H9 (cell line): ENCODE results near the gene SEMA4C. TPM values are rescaled to one million over a fixed set of nuclear protein-coding genes. Genes with fewer than 3 reads are reported as not detected.
A peak's percentile ranks its signal among the peaks of the same experiment; 100 is the strongest.

Source experiments
- DNase-seq: peaks from one replicate; pipeline ENCODE4 v3.0.0-alpha.2; 2017
- H2AFZ ChIP-seq: one replicate; pipeline ENCODE4 v1.6.1; 2013; ENCODE audit warnings: mild to moderate bottlenecking, low read length, control low read depth, moderate library complexity
- H2AK5ac ChIP-seq: 2 replicates; pipeline ENCODE4 v1.6.1; 2013; ENCODE audit warnings: low read length, control low read depth, mixed read lengths; ENCODE audit not compliant: insufficient read length
- H2BK120ac ChIP-seq: one replicate; pipeline ENCODE4 v1.6.1; 2013; ENCODE audit warnings: low read depth, mild to moderate bottlenecking, low read length, control low read depth, inconsistent platforms; ENCODE audit not compliant: poor library complexity, severe bottlenecking
- H2BK12ac ChIP-seq: 2 replicates; pipeline ENCODE4 v1.6.1; 2013; ENCODE audit warnings: low read length, control low read depth, mixed read lengths, low read depth; ENCODE audit not compliant: insufficient read length
- H2BK15ac ChIP-seq: 2 replicates; pipeline ENCODE4 v1.6.1; 2013; ENCODE audit warnings: low read depth, low read length, control low read depth
- H2BK20ac ChIP-seq: one replicate; pipeline ENCODE4 v1.6.1; 2013; ENCODE audit warnings: low read depth, mild to moderate bottlenecking, low read length, control low read depth, inconsistent platforms; ENCODE audit not compliant: poor library complexity, severe bottlenecking
- H2BK5ac ChIP-seq: 2 replicates; pipeline ENCODE4 v1.6.1; 2013; ENCODE audit warnings: low read length, control low read depth, mixed read lengths; ENCODE audit not compliant: insufficient read length
- H3K14ac ChIP-seq: 2 replicates; pipeline ENCODE4 v1.6.1; 2013; ENCODE audit warnings: low read length, control low read depth; ENCODE audit not compliant: insufficient read depth
- H3K18ac ChIP-seq: 2 replicates; pipeline ENCODE4 v1.6.1; 2013; ENCODE audit warnings: low read depth, mild to moderate bottlenecking, mixed read lengths, low read length, control low read depth; ENCODE audit not compliant: insufficient read length
- H3K23ac ChIP-seq: 2 replicates; pipeline ENCODE4 v1.6.1; 2013; ENCODE audit warnings: low read length, control low read depth, mixed read lengths, low read depth; ENCODE audit not compliant: insufficient read length
- H3K23me2 ChIP-seq: 2 replicates; pipeline ENCODE4 v1.6.1; 2013; ENCODE audit warnings: low read depth, mild to moderate bottlenecking, mixed read lengths, low read length, control low read depth; ENCODE audit not compliant: insufficient read length, poor library complexity, severe bottlenecking
- H3K27ac ChIP-seq: 2 replicates; pipeline ENCODE4 v1.5.1; 2013; ENCODE audit warnings: low read length, control low read depth, mixed read lengths, low read depth; ENCODE audit not compliant: insufficient read length
- H3K27me3 ChIP-seq: 2 replicates; pipeline ENCODE4 v1.6.1; 2013; ENCODE audit warnings: low read length, control low read depth, inconsistent platforms; ENCODE audit not compliant: insufficient read depth
- H3K4ac ChIP-seq: 2 replicates; pipeline ENCODE4 v1.6.1; 2013; ENCODE audit warnings: low read depth, mild to moderate bottlenecking, control low read depth, inconsistent platforms, low read length, moderate library complexity
- H3K4me1 ChIP-seq: 2 replicates; pipeline ENCODE4 v1.6.1; 2013; ENCODE audit warnings: low read length, control low read depth, inconsistent platforms; ENCODE audit not compliant: insufficient read depth
- H3K4me2 ChIP-seq: 2 replicates; pipeline ENCODE4 v1.6.1; 2013; ENCODE audit warnings: low read length, control low read depth, mixed read lengths; ENCODE audit not compliant: insufficient read length, insufficient read depth
- H3K56ac ChIP-seq: 2 replicates; pipeline ENCODE4 v1.6.1; 2013; ENCODE audit warnings: low read depth, mild to moderate bottlenecking, mixed read lengths, low read length, control low read depth; ENCODE audit not compliant: insufficient read length
- H3K79me1 ChIP-seq: 2 replicates; pipeline ENCODE4 v1.6.1; 2013; ENCODE audit warnings: low read depth, mild to moderate bottlenecking, moderate library complexity, low read length, control low read depth, inconsistent platforms; ENCODE audit not compliant: insufficient read depth, poor library complexity, severe bottlenecking
- H3K79me2 ChIP-seq: 2 replicates; pipeline ENCODE4 v1.6.1; 2013; ENCODE audit warnings: low read length, control low read depth, inconsistent platforms; ENCODE audit not compliant: insufficient read depth
- H3K9ac ChIP-seq: 2 replicates; pipeline ENCODE4 v1.6.1; 2013; ENCODE audit warnings: low read length, control low read depth, mixed read lengths; ENCODE audit not compliant: insufficient read length; ENCODE audit errors: extremely low read depth
- H3K9me3 ChIP-seq: one replicate; pipeline ENCODE4 v1.6.1; 2013; ENCODE audit warnings: low read depth, low read length, inconsistent platforms; ENCODE audit not compliant: control insufficient read depth
- H3T11ph ChIP-seq: one replicate; pipeline ENCODE4 v1.6.1; 2013; ENCODE audit warnings: mild to moderate bottlenecking, low read length, control low read depth, inconsistent platforms
- H4K20me1 ChIP-seq: one replicate; pipeline ENCODE4 v1.6.1; 2013; ENCODE audit not compliant: control insufficient read depth, insufficient read length, insufficient read depth
- H4K5ac ChIP-seq: 2 replicates; pipeline ENCODE4 v1.6.1; 2013; ENCODE audit warnings: low read depth, mild to moderate bottlenecking, mixed read lengths, low read length, control low read depth; ENCODE audit not compliant: insufficient read length
- H4K8ac ChIP-seq: replicated peaks from 2 replicates; pipeline ENCODE4 v1.6.1; 2013; ENCODE audit warnings: low read length, control low read depth, mixed read lengths, low read depth; ENCODE audit not compliant: insufficient read length
- H4K91ac ChIP-seq: 2 replicates; pipeline ENCODE4 v1.6.1; 2013; ENCODE audit warnings: low read depth, mild to moderate bottlenecking, moderate library complexity, mixed read lengths, low read length, control low read depth; ENCODE audit not compliant: insufficient read length
- H3K27ac Mint-ChIP-seq, 3 experiments: 2 replicates in 2 of 3; 3 replicates in 1 of 3; pipeline ENCODE4 v1.8.0; 2020 to 2021; ENCODE audit warnings: mixed read lengths in 3 of 3, mild to moderate bottlenecking in 1 of 3, moderate library complexity in 1 of 3
- H3K27me3 Mint-ChIP-seq: 2 replicates; pipeline ENCODE4 v1.8.0; 2021; ENCODE audit warnings: low read depth, mild to moderate bottlenecking, moderate library complexity, mixed read lengths
- H3K36me3 Mint-ChIP-seq, 3 experiments: 2 replicates in 2 of 3; 3 replicates in 1 of 3; pipeline ENCODE4 v1.8.0; 2020 to 2021; ENCODE audit warnings: low read depth in 3 of 3, mixed read lengths in 3 of 3; ENCODE audit not compliant: insufficient read depth in 1 of 3
- H3K4me1 Mint-ChIP-seq, 2 experiments: 2 replicates each; pipeline ENCODE4 v1.8.0; 2020; ENCODE audit warnings: mixed read lengths in 2 of 2
- H3K4me3 Mint-ChIP-seq, 2 experiments: 2 replicates in 1 of 2; 3 replicates in 1 of 2; pipeline ENCODE4 v1.8.0; 2020 to 2021; ENCODE audit warnings: mild to moderate bottlenecking in 2 of 2, mixed read lengths in 2 of 2, moderate library complexity in 1 of 2
- H3K9me3 Mint-ChIP-seq, 2 experiments: 2 replicates in 1 of 2; 3 replicates in 1 of 2; pipeline ENCODE4 v1.8.0; 2020; ENCODE audit warnings: mild to moderate bottlenecking in 2 of 2, mixed read lengths in 2 of 2, moderate library complexity in 1 of 2
- WGBS: extraction: QIAGEN DNeasy Blood & Tissue Kit; methylation state at CpG from one replicate; pipeline ENCODE4 v1.1.7; 2013; ENCODE audit warnings: missing lambda C conversion rate, low lambda C conversion rate, mixed read lengths; ENCODE audit not compliant: insufficient read length; ENCODE audit errors: extremely low coverage; 5-methylcytosine and 5-hydroxymethylcytosine counted together
- total RNA-seq: library from RNA; stranded (reverse); gene quantifications from 2 replicates; pipeline ENCODE4 v1.2.1, GENCODE V29; 2021
- TF ChIP-seq, protein P1 (sequence below): fragments of 200-600 bp; sonication (generic); conservative IDR thresholded peaks from 3 replicates; pipeline ENCODE4 v1.8.0; 2021; ENCODE audit warnings: antibody characterized with exemption, mild to moderate bottlenecking

SEMA4C gene
- total RNA-seq, 1 experiment from 2014 or later: 81.6 TPM

- H3K9me3 ChIP-seq: no peaks in the 10 kb centered on the region
- no peaks in the 10 kb centered on the region for H3K79me1 ChIP-seq
- H3K9ac ChIP-seq: no peak overlapping the region
- no peak overlapping the region for H3K56ac ChIP-seq
- H3K79me2 ChIP-seq: no peaks in the 10 kb centered on the region
- H3K36me3 Mint-ChIP-seq: peaks cover 36 to 80% (median 68%) of the 10 kb centered on the region in 3 experiments
- H3K27ac ChIP-seq: no peak overlapping the region
- H2AK5ac ChIP-seq: no peak overlapping the region
- no peak overlapping the region for H2BK5ac ChIP-seq
- H2BK15ac ChIP-seq: no peak overlapping the region
- H3K27me3 Mint-ChIP-seq: no peaks in the 10 kb centered on the region
- no peak overlapping the region for H4K91ac ChIP-seq
- no CpG with 5 or more reads among the region's 10 CpGs for WGBS
- no peak for DNase-seq
- H3K9me3 Mint-ChIP-seq: no peaks in the 10 kb centered on the region
- no peak overlapping the region for H2BK120ac ChIP-seq
- H2BK20ac ChIP-seq: no peak overlapping the region
- H3K4me1 ChIP-seq: no peaks in the 10 kb centered on the region
- no peaks in the 10 kb centered on the region for H3K27me3 ChIP-seq
- peaks cover 21 to 22% of the 10 kb centered on the region in 2 experiments for H3K4me1 Mint-ChIP-seq
- no peak overlapping the region for H2BK12ac ChIP-seq
- H3K23ac ChIP-seq: no peak overlapping the region
- peak overlapping the region in 2 of 3 experiments; percentile 97 to 98; a peak in 2 of 7 replicates for H3K27ac Mint-ChIP-seq
- no peak overlapping the region for H4K5ac ChIP-seq
- TF ChIP-seq, protein P1, sequence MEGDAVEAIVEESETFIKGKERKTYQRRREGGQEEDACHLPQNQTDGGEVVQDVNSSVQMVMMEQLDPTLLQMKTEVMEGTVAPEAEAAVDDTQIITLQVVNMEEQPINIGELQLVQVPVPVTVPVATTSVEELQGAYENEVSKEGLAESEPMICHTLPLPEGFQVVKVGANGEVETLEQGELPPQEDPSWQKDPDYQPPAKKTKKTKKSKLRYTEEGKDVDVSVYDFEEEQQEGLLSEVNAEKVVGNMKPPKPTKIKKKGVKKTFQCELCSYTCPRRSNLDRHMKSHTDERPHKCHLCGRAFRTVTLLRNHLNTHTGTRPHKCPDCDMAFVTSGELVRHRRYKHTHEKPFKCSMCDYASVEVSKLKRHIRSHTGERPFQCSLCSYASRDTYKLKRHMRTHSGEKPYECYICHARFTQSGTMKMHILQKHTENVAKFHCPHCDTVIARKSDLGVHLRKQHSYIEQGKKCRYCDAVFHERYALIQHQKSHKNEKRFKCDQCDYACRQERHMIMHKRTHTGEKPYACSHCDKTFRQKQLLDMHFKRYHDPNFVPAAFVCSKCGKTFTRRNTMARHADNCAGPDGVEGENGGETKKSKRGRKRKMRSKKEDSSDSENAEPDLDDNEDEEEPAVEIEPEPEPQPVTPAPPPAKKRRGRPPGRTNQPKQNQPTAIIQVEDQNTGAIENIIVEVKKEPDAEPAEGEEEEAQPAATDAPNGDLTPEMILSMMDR: no peak
- H4K8ac ChIP-seq: no peak overlapping the region
- H3K4me3 Mint-ChIP-seq: no peak overlapping the region
- H3K14ac ChIP-seq: no peak overlapping the region
- H3K4ac ChIP-seq: no peak overlapping the region
- no peak overlapping the region for H3K4me2 ChIP-seq
- H2AFZ ChIP-seq: no peak overlapping the region
- H4K20me1 ChIP-seq: no peaks in the 10 kb centered on the region
- H3K23me2 ChIP-seq: no peaks in the 10 kb centered on the region
- no peak overlapping the region for H3T11ph ChIP-seq
- H3K18ac ChIP-seq: no peak overlapping the region
Observed at GRCh38 chr2:96831679-96832078, 38.2 kb downstream of the SEMA4C start.
